ENCODE results near the gene NEURL1B.
"Not testable (repeated sequence)": the region's sequence is repeated elsewhere in the genome, so short reads cannot be mapped to it uniquely, and the experiment has no call there.

The NEURL1B gene

GRCh38 chr5:172696171-172696849 is 55.2 kb downstream of the NEURL1B start:
- DNase-seq (ENCODE audit: low spot score) = no peak

GRCh38 chr5:172697123-172698121 is 56.4 kb downstream of the NEURL1B start:
- DNase-seq (ENCODE audit: low spot score) = peak; percentile 92

GRCh38 chr5:172699423-172699822 is 58.4 kb downstream of the NEURL1B start:
- no peak for DNase-seq (ENCODE audit: low spot score)

GRCh38 chr5:172699999-172700364 is 58.9 kb downstream of the NEURL1B start:
- DNase-seq (ENCODE audit: low spot score) = no peak

- DNase-seq (ENCODE audit: low spot score) = no peak
These were observed 59.6 kb downstream of the NEURL1B start for GRCh38 chr5:172700365-172701290.

GRCh38 chr5:172701291-172701656 is 60.2 kb downstream of the NEURL1B start:
- DNase-seq (ENCODE audit: low spot score) = no peak

- no peak for DNase-seq (ENCODE audit: low spot score)
These were observed 62.9 kb downstream of the NEURL1B start for GRCh38 chr5:172703952-172704351.

GRCh38 chr5:172705576-172706084 is 64.6 kb downstream of the NEURL1B start:
- DNase-seq (ENCODE audit: low spot score) = no peak

GRCh38 chr5:172706796-172707195 is 65.7 kb downstream of the NEURL1B start:
- no peak for DNase-seq (ENCODE audit: low spot score)

GRCh38 chr5:172707285-172708182 is 66.5 kb downstream of the NEURL1B start:
- DNase-seq (ENCODE audit: low spot score) = peak; percentile 64

GRCh38 chr5:172708183-172708505 is 67.1 kb downstream of the NEURL1B start:
- DNase-seq (ENCODE audit: low spot score) = no peak

GRCh38 chr5:172710676-172711075 is 69.6 kb downstream of the NEURL1B start:
- DNase-seq (ENCODE audit: low spot score) = no peak

- DNase-seq (ENCODE audit: low spot score) = not testable (repeated sequence)
These were observed 70.3 kb downstream of the NEURL1B start for GRCh38 chr5:172711321-172711861.

- no peak for DNase-seq (ENCODE audit: low spot score)
These were observed 71.5 kb downstream of the NEURL1B start for GRCh38 chr5:172712610-172713009.

- peak; percentile 45 for DNase-seq (ENCODE audit: low spot score)
These were observed 72.2 kb downstream of the NEURL1B start for GRCh38 chr5:172713113-172713808.

GRCh38 chr5:172713809-172714490 is 72.9 kb downstream of the NEURL1B start:
- DNase-seq (ENCODE audit: low spot score) = no peak

GRCh38 chr5:172714491-172715420 is 73.7 kb downstream of the NEURL1B start:
- peak; percentile 78 for DNase-seq (ENCODE audit: low spot score)

- DNase-seq (ENCODE audit: low spot score) = no peak
These were observed 74.3 kb downstream of the NEURL1B start for GRCh38 chr5:172715421-172715780.

Measured in Ammon's horn (tissue), 1 donor.